SIG-M5 (cell line): ENCODE measurements around the gene FTL.
A peak's percentile ranks its signal among the peaks of the same experiment; 100 is the strongest.

ENCODE experiments used
- DNase-seq: peaks from one replicate; lab custom pipeline; 2025; lab: John Stamatoyannopoulos, UW

The FTL gene

DNA sequence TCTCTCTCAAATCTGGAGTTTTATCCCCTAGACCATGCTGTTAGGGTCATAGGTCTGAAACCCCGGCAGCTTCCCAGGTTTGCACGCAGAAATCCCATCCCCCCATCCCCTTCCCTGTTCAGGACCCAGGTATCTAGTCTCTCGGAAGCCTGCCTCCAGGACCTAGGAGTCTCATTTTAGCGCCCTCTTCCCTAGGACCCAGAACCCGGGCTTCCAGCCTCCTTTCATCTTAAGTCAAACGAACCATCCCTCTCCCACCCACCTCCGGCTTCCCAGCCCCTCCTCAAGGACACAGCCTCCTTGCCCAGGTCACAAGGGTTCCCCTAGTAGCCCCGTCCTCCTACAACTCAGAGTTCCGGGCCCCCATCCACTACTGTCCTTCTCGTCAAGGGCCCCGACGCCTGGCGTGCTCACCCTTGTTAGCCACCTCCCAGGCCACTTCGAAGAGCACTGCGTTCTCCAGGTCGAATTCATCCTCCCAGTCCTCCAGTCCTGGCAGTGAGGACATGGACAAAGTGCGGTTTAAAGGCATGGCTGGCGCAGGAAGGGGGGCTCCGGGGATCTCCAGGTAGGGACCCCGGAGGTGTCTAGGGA lies 27.6 kb downstream of the FTL start:
- DNase-seq: no peak

DNA sequence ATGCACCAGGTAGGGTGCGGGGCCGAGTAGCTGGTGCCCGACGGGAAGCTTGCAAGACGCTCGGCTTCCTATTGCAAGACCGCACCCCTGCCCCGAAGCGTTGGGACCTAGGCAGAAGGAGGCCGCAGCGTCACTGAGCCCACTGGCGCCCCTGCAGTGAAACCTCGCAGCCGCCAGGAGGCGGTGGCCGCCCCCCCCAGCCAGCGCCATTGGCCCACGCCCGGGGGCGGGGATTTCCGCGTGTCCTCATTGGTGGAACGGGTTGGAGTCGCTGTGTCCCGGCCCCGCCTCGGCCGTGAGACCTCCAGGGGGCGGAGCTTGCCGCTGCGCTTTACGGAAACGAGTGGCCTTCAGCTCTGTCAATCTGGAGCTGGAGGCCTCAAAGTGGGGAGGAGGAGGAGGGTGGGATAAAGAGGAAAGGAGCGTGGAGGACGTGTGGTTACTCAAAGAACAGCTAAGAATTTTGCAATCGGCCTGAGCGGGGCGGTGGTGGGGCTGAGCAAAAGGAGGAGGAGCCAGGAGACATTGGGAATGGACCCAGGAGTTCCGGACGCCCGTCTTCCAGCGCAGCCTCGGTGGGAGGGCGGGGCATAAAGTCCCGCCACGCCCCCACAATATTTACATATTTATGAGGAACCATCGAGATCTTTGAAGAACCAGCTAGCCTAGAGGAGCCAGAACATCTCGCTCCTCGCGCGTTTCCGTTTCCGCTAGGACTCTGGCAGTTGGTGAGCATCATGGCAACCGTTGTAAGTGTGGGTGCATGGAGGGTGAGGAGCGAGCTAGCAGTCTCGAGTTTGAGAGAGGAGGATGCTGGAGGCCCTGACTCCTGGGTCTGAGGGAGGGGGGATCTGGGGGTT lies 28.3 kb downstream of the FTL start, which contains the start of the genes GYS1 and RUVBL2:
Gene GYS1 (minus strand): TSS at position 135 of the 860 bp plus-strand sequence. CDS start 197 bp downstream, outside the sequence.
Gene RUVBL2 (plus strand): TSS at position 713 of the 860 bp plus-strand sequence. CDS start 25 bp downstream, at position 738.
- DNase-seq: peak; percentile 99

DNA sequence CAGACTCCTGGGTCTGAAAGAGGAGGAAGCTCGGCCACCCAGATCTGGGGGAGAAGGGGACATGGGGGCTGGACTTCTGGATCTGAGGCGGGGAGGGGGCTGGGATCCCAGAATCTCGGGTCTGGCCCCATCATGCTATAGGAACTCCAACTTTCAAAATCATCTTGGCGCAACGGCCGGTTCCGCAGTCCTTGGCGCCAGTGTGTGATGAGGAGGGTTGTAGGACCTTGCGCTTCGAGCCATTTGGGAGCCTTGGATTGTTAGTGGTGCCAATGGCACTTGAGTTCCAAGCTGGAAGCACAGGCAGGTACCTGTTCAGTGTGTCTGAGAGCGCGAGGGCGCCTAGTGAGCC lies 28.9 kb downstream of the FTL start:
- DNase-seq: no peak

DNA sequence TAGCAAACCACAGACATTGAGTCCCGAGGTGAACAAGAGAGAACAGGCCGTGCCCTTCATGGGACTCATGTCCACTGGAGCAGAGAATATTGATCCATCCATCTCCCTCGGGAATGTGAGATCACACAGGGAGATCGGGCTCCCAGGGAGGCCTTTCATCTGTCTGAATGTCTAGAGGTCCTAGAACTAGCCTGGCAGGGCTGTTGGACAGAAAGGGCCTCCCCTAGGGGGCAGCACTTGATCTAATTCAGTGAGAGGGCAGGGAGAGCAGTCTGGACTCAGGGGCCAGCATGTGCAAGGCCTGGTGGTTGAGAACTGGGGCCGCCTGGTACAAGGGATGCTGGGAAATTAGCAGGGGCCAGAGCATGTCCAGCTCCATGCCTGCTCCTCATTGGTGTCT lies 32.9 kb downstream of the FTL start:
- DNase-seq: no peak

DNA sequence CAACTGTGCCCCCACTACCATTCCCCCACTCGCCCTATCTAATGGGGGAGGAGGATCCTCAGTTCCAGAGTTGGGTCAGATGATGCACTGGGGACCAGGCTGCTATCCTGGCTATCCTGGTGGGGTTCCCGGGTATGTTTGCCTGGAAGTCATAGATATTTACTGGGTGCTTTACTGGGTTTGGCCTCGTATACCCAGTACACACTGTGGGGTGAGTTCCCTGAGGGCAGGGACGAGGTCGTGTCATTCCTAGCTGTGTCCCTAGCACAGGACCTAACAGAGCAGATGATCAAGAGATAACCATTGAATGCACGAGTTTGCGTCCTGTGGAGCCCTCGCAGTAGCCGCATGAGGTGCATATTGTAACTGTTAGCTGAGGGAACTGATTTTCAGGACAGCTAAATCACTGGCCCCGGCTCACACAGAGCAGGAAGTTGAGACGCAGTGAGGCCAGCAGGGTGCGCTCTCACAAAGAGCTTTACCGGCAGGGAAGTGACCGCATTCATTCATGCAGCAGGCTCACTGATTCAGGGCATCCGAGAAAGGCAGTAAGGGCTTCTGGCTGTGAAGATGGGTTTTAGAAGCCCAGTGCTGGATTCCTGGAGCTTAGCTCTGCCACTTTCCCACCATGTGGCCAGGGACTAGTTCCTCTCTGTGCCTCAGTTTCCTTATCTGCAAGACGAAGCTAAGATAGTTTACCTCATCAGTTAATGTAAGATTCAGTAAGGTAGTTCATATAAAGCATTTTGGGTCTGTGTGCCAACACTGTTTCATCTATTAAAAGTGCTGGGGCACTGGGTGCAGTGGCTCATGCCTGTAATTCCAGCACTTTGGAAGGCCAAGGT lies 34.6 kb downstream of the FTL start:
- no peak for DNase-seq

DNA sequence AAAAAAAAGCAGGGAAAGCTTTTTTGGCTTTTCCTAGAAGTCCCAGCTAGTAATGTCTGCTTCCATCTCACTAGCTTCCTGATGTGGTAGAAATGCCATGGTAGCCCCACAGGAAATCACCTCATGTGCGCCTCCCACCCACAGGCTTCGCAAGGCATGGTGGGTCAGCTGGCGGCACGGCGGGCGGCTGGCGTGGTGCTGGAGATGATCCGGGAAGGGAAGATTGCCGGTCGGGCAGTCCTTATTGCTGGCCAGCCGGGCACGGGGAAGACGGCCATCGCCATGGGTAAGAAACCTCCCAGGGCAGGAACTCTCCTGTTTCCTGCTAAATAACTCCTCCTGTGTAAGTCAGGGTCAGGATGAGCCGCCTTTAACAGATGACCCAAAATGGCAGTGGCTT lies 39.0 kb downstream of the FTL start:
- DNase-seq: no peak

DNA sequence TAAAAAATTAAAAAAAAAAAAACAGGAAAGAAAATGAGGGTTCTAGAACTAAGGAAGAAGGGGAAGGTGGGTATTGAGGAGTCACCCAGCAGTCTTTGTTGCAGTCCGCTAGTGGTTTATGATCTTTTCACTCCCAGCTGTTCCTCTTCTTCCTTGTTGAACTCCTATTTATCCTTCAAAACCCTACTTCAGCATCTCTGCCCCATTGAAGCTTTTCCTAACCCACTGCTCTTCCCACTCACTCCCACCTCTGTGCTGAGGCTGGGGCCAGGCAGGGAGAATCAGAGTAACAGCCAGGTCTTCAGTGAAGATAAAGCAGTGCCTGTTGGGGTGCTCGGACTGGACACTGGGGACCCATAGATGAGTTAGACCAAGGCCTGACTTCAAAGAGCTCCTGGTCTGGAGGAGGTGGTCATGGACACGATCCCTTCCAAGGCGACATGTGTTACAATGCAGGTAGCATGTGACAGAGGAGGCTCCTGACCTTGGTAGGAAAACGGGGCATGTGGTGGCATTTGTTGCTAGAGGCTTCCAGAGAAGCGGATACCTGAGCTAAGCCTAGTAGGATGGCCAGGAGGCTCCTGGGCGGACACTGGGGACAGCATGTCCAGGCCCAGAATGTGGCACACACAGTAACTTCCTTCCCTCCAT lies 40.0 kb downstream of the FTL start:
- no peak for DNase-seq

DNA sequence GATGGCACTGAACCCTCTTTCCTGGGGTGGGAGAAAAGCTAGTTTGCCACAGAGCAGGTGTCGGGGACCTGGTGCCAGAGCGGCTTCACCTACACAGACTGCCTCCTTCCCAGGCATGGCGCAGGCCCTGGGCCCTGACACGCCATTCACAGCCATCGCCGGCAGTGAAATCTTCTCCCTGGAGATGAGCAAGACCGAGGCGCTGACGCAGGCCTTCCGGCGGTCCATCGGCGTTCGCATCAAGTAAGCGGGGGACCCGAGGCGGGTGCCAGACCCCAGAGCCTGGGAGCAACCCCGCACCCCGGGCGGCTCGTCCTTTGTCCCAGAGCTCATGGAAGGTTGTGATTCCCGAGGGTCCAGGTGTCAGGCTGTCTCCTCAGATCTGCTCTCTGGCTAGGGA lies 41.8 kb downstream of the FTL start:
- no peak for DNase-seq

DNA sequence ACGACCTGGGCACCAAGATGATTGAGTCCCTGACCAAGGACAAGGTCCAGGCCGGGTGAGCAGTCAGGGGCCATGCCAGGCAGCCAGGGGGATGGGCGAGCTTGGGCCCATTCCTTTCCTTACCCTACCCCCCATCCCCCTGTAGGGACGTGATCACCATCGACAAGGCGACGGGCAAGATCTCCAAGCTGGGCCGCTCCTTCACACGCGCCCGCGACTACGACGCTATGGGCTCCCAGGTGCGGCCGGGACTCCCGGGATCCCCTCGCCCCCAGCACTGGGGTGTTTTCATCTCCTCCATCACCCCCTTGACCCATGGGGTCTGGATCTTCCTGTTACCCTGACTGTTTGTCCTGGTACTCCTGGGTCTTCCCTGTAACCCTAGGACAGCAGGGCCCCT lies 44.7 kb downstream of the FTL start:
- no peak for DNase-seq

DNA sequence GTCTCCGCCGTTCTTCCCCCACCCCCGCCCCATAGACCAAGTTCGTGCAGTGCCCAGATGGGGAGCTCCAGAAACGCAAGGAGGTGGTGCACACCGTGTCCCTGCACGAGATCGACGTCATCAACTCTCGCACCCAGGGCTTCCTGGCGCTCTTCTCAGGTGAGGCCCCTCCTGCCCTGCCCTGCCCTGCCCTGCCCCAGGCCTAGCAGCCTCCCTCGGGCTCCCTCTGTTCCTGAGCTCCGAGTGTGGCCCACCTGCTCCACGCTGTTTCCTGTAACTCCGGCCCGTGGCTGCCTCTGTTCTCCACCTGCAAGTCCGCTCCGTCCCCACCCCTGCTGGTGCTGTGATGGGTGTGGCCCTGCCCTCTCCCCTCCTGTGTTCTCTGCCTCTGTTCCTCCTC lies 45.3 kb downstream of the FTL start:
- no peak for DNase-seq

DNA sequence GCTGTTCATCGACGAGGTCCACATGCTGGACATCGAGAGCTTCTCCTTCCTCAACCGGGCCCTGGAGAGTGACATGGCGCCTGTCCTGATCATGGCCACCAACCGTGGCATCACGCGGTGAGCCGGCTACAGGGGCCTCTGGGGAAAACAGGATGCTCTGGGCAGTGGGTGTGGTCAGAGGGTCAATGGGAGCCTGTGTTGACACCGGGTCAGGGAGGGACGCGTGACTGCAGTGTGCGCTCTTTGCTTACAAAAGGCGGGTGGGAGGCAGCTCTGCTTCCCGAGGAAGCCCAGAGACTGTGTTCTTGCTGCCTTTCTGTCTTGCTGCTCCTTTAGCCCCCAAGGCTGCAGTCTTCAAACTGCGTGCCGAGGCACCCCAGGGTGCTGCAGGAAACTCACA lies 46.1 kb downstream of the FTL start:
- DNase-seq: no peak

DNA sequence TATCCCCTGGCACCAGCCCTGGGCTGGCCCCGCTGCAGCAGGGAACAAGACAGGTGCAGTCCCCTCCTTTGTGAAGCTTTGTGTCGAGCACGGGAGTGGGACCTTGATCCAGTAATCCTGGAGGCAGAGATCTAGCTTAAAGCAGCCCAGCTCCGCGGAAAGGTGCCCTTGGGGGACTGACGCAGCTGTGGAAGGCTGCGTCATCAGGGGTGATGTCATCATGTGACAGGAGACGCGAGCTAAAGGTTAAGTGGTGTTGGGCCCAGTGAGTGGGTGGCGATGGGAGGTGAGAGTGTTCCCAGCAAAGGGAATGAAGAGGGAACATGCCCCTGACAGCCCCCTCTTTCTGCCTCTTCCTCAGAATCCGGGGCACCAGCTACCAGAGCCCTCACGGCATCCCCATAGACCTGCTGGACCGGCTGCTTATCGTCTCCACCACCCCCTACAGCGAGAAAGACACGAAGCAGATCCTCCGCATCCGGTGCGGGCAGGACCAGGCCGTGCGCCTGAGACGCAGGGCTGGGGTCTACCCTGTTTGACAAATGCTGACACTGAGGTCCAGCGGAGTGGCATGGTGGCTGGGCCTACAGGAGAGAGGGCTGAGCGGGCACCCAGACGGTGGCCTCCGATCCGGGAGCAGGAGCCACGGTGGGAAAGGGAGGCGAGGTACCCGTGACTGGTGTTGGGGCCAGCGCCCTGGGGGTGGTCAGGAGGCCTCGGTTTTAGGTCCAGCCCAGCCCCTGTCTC lies 49.2 kb downstream of the FTL start:
- DNase-seq: no peak

DNA sequence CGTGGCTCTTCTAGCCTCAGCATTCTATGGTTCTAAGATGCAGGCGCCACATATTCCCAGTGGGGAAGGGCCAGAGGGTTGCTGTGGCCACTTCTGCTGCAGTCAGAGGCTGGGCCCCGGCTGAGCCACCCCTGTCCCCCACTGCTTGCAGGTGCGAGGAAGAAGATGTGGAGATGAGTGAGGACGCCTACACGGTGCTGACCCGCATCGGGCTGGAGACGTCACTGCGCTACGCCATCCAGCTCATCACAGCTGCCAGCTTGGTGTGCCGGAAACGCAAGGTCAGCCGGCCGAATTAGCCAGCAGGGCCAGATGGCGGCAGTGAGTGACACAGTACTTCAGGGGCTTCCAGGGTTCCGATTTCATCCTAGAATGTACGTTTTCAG lies 49.8 kb downstream of the FTL start:
- no peak for DNase-seq

DNA sequence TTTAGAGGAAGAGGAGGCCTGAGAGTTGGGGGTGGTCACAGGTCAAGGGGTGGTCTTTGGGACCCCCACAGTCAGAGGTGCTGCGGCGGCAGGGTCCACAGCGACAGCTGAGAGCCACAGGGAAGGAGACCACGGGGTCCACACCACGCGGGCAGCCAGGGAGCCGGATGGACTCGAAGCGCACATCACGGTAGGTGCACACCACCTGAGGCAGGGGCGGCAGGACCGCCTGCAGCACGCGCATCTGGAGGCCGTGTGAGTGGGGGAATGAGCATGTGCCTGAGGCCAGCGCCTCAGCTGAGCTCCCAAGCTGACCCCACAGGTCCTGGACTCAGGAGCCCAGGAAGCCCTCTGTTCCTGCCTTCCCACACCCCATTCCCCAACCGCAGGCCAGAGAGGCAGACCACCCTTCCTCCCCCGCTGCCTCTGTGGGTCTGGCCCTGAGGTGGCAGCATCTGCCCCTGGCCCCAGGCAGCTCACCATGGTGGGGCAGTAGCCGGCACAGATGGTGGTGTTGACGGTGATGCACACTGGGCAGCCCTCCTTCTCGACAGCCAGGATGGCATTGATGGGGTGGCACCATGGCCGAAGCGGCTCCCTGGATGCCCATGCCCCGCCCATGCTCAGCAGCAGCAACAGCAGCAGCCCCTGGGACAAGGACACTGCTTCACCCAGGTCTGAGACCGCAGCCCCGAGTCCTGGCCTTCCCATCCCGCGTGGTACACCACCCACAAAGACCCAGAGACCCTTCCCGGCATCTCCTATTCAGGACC lies 51.1 kb downstream of the FTL start:
- DNase-seq: no peak
